Colon (tissue), 2 donors: ENCODE data around the gene COX17.

ENCODE experiments used
- FAIRE-seq: peaks from 2 replicates; lab custom pipeline; 2012; peaks lifted over from hg19 to GRCh38; lab: Jason Lieb, UNC
- donor health status: control.
- donor health status: control.

Gene COX17

GRCh38 chr3:119620899-119621298 lies 56.3 kb downstream of the COX17 start:
- FAIRE-seq, result no peak
